Astrocyte of the cerebellum (primary cell): ENCODE measurements around the gene SLTM.

Source experiments
- DNase-seq: peaks from one replicate; pipeline ENCODE4 v3.0.0-alpha.2; 2011; ENCODE audit warnings: low read depth
- H3K4me3 ChIP-seq: 2 replicates; pipeline ENCODE4 v1.5.1; 2011; ENCODE audit warnings: mild to moderate bottlenecking, low read depth, low read length, moderate library complexity
- CTCF ChIP-seq: IDR thresholded peaks from 2 replicates; pipeline ENCODE4 v1.5.1; 2012; ENCODE audit warnings: low read length, low read depth, moderate library complexity, mild to moderate bottlenecking; ENCODE audit errors: missing control alignments
- in situ Hi-C: cut with HindIII; loops from 2 replicates; pipeline ENCODE4 v1.10.0; 2017; ENCODE audit warnings: low sequenced_read_pairs

Gene SLTM

GRCh38 chr15:58877999-58878825, 55.3 kb downstream of the SLTM start:
- in situ Hi-C loops: loop anchor here (25.0 kb wide), 1 partner anchor 616 kb away; no protein-coding TSS in a partner anchor
- DNase-seq: no peak
- TF ChIP-seq CTCF: no peak
- H3K4me3 ChIP-seq: no peak overlapping the region

- no peak for DNase-seq
- in situ Hi-C loops: loop anchor here (25.0 kb wide), 1 partner anchor 614 kb away; no protein-coding TSS in a partner anchor
- H3K4me3 ChIP-seq: no peak overlapping the region
- TF ChIP-seq CTCF: no peak
Observed at GRCh38 chr15:58876306-58877106, 57.0 kb downstream of the SLTM start.

GRCh38 chr15:58875343-58875742, 58.1 kb downstream of the SLTM start:
- TF ChIP-seq CTCF: no peak

GRCh38 chr15:58873267-58873666, 60.2 kb downstream of the SLTM start:
- DNase-seq: peak; percentile 9

More at GRCh38 chr15:58875343-58875742, 58.1 kb downstream of the SLTM start:
- no peak overlapping the region for H3K4me3 ChIP-seq
- DNase-seq: no peak
- in situ Hi-C loops: loop anchor here (25.0 kb wide), 1 partner anchor 613 kb away; no protein-coding TSS in a partner anchor

GRCh38 chr15:58870451-58870850, 63.0 kb downstream of the SLTM start:
- H3K4me3 ChIP-seq: no peak overlapping the region
- in situ Hi-C loops: no loop called here
- no peak for TF ChIP-seq CTCF
- DNase-seq: no peak

More at GRCh38 chr15:58873267-58873666, 60.2 kb downstream of the SLTM start:
- in situ Hi-C loops: no loop called here
- no peak for TF ChIP-seq CTCF
- no peak overlapping the region for H3K4me3 ChIP-seq

- in situ Hi-C loops: no loop called here
- DNase-seq: no peak
- no peak overlapping the region for H3K4me3 ChIP-seq
- no peak for TF ChIP-seq CTCF
Observed at GRCh38 chr15:58867926-58868325, 65.6 kb downstream of the SLTM start.
